HG03460 (cell line): ENCODE measurements around the gene ADGRV1.
"Not testable (repeated sequence)": the region's sequence is repeated elsewhere in the genome, so short reads cannot be mapped to it uniquely, and the experiment has no call there.

ENCODE experiments used
- ATAC-seq: cut with Tn5 transposase; IDR thresholded peaks from one replicate; pipeline ENCODE4 v1.9.1; 2021; ENCODE audit not compliant: unreplicated experiment

ADGRV1 gene

GRCh38 chr5:90894866-90895420, 336.3 kb downstream of the ADGRV1 start:
- ATAC-seq, result no peak

- no peak for ATAC-seq
Observed at GRCh38 chr5:90897618-90898017, 339.0 kb downstream of the ADGRV1 start.

- no peak for ATAC-seq
Observed at GRCh38 chr5:90898326-90899013, 339.9 kb downstream of the ADGRV1 start.

GRCh38 chr5:90899014-90899604, 340.5 kb downstream of the ADGRV1 start:
- ATAC-seq, result no peak

GRCh38 chr5:90901261-90901660, 342.7 kb downstream of the ADGRV1 start:
- ATAC-seq, result no peak

- no peak for ATAC-seq
Observed at GRCh38 chr5:90902170-90902569, 343.6 kb downstream of the ADGRV1 start.

- no peak for ATAC-seq
Observed at GRCh38 chr5:90902651-90903386, 344.2 kb downstream of the ADGRV1 start.

- ATAC-seq, result no peak
Observed at GRCh38 chr5:90909101-90909503, 350.5 kb downstream of the ADGRV1 start.

GRCh38 chr5:90909940-90910339, 351.3 kb downstream of the ADGRV1 start:
- no peak for ATAC-seq

- ATAC-seq, result no peak
Observed at GRCh38 chr5:90911169-90911568, 352.6 kb downstream of the ADGRV1 start.

GRCh38 chr5:90912476-90912875, 353.9 kb downstream of the ADGRV1 start:
- no peak for ATAC-seq

- ATAC-seq, result no peak
Observed at GRCh38 chr5:90915393-90915792, 356.8 kb downstream of the ADGRV1 start.

GRCh38 chr5:90916947-90917800, 358.6 kb downstream of the ADGRV1 start:
- ATAC-seq, result no peak

GRCh38 chr5:90917928-90918668, 359.5 kb downstream of the ADGRV1 start:
- ATAC-seq, result no peak

GRCh38 chr5:90921418-90921973, 362.9 kb downstream of the ADGRV1 start:
- ATAC-seq, result no peak

GRCh38 chr5:90924222-90924621, 365.6 kb downstream of the ADGRV1 start:
- ATAC-seq, result not testable (repeated sequence)

- ATAC-seq, result not testable (repeated sequence)
Observed at GRCh38 chr5:90929013-90929839, 370.6 kb downstream of the ADGRV1 start.

GRCh38 chr5:90930062-90930461, 371.5 kb downstream of the ADGRV1 start:
- ATAC-seq, result no peak
